HepG2 (cell line): Measurements from ENCODE around the gene CAPS2.

Source experiments
- KDM1A ChIP-seq: IDR thresholded peaks from 2 replicates; pipeline ENCODE4 v1.6.1; 2016; ENCODE audit warnings: missing compliant biosample characterization
- LCORL ChIP-seq, 2 experiments: fragments of 450-650 bp in 1 of 2; sonication (generic) in 1 of 2; formaldehyde crosslinking in 1 of 2; IDR thresholded peaks; 2 replicates each; pipeline versions ENCODE4 v1.5.0 to v1.6.1; 2017 to 2020; ENCODE audit warnings: antibody characterized with exemption in 1 of 2, missing genetic modification reagents in 1 of 2
- POLR2AphosphoS5 ChIP-seq: IDR thresholded peaks from 2 replicates; pipeline ENCODE4 v1.6.1; 2012; ENCODE audit warnings: low read depth, low read length
- PTBP1 ChIP-seq: fragments of 200-400 bp; formaldehyde crosslinking; IDR thresholded peaks from 2 replicates; pipeline ENCODE4 v1.6.1; 2018; ENCODE audit warnings: low read length, low read depth; ENCODE audit not compliant: poor library complexity, severe bottlenecking
- SRSF9 ChIP-seq: fragments of 200-400 bp; formaldehyde crosslinking; IDR thresholded peaks from 2 replicates; pipeline ENCODE4 v1.6.1; 2018; ENCODE audit warnings: borderline replicate concordance, mild to moderate bottlenecking, low read depth, low read length; ENCODE audit not compliant: insufficient read depth, poor library complexity, severe bottlenecking
- U2AF2 ChIP-seq: fragments of 200-400 bp; formaldehyde crosslinking; IDR thresholded peaks from 2 replicates; pipeline ENCODE4 v1.6.1; 2017; ENCODE audit warnings: low read depth, mild to moderate bottlenecking, low read length
- XRCC5 ChIP-seq: fragments of 200-400 bp; formaldehyde crosslinking; optimal IDR thresholded peaks from 2 replicates; pipeline ENCODE3; 2017; ENCODE audit warnings: mild to moderate bottlenecking, low read length
- ZNF891 ChIP-seq: sonication (generic); formaldehyde crosslinking; IDR thresholded peaks from 2 replicates; pipeline ENCODE4 v1.5.0; 2020; ENCODE audit warnings: mild to moderate bottlenecking, missing genetic modification reagents
- TF ChIP-seq, protein P1 (sequence below): sonication (generic); formaldehyde crosslinking; IDR thresholded peaks from 2 replicates; pipeline ENCODE4 v1.5.0; 2020; ENCODE audit warnings: mild to moderate bottlenecking, missing genetic modification reagents, moderate library complexity
- TF ChIP-seq, protein P2 (sequence below): sonication (generic); formaldehyde crosslinking; IDR thresholded peaks from 2 replicates; pipeline ENCODE4 v1.4.0; 2020; ENCODE audit warnings: missing genetic modification reagents, mild to moderate bottlenecking, borderline replicate concordance
- TF ChIP-seq, protein P3 (sequence below): IDR thresholded peaks from 2 replicates; pipeline ENCODE4 v1.6.1; 2012; ENCODE audit warnings: inconsistent platforms

DNA sequence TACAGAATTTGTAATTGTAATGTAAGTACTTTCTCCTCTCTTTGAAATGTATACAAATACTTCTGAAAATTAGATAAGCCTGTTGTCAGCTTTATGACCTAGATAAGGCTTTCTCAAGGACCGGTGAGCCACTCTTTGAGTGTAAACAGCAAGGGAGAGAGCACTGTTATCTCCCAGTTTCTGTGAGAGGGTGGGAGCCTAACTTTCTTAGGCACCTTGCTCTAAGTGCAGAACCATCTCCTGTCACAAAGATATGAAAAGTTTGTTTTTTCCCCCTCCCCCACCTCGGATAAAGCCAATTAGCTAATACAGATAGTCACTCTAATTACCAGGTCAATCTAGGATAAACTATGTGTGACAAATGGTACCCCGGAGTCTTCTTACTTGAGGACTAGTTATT lies 35.8 kb downstream of the CAPS2 start:
- TF ChIP-seq POLR2AphosphoS5 (no peak), KDM1A (CRISPR knock-in tag) (no peak), U2AF2 (no peak), SRSF9 (no peak), LCORL (IDR thresholded peaks at IDR 0.05) (no peak), LCORL (CRISPR knock-in tag; IDR thresholded peaks at IDR 0.05) (no peak), PTBP1 (no peak), ZNF891 (CRISPR knock-in tag) (no peak), XRCC5 (no peak)
- TF ChIP-seq, protein P1, sequence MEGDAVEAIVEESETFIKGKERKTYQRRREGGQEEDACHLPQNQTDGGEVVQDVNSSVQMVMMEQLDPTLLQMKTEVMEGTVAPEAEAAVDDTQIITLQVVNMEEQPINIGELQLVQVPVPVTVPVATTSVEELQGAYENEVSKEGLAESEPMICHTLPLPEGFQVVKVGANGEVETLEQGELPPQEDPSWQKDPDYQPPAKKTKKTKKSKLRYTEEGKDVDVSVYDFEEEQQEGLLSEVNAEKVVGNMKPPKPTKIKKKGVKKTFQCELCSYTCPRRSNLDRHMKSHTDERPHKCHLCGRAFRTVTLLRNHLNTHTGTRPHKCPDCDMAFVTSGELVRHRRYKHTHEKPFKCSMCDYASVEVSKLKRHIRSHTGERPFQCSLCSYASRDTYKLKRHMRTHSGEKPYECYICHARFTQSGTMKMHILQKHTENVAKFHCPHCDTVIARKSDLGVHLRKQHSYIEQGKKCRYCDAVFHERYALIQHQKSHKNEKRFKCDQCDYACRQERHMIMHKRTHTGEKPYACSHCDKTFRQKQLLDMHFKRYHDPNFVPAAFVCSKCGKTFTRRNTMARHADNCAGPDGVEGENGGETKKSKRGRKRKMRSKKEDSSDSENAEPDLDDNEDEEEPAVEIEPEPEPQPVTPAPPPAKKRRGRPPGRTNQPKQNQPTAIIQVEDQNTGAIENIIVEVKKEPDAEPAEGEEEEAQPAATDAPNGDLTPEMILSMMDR, result no peak
- TF ChIP-seq, protein P2, sequence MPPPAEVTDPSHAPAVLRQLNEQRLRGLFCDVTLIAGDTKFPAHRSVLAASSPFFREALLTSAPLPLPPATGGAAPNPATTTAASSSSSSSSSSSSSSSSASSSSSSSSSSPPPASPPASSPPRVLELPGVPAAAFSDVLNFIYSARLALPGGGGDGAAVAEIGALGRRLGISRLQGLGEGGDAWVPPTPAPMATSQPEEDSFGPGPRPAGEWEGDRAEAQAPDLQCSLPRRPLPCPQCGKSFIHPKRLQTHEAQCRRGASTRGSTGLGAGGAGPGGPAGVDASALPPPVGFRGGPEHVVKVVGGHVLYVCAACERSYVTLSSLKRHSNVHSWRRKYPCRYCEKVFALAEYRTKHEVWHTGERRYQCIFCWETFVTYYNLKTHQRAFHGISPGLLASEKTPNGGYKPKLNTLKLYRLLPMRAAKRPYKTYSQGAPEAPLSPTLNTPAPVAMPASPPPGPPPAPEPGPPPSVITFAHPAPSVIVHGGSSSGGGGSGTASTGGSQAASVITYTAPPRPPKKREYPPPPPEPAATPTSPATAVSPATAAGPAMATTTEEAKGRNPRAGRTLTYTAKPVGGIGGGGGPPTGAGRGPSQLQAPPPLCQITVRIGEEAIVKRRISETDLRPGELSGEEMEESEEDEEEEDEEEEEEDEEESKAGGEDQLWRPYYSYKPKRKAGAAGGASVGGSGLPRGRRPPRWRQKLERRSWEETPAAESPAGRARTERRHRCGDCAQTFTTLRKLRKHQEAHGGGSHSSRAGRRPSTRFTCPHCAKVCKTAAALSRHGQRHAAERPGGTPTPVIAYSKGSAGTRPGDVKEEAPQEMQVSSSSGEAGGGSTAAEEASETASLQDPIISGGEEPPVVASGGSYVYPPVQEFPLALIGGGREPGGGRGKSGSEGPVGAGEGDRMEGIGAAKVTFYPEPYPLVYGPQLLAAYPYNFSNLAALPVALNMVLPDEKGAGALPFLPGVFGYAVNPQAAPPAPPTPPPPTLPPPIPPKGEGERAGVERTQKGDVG (CRISPR knock-in tag), result no peak
- TF ChIP-seq, protein P3, sequence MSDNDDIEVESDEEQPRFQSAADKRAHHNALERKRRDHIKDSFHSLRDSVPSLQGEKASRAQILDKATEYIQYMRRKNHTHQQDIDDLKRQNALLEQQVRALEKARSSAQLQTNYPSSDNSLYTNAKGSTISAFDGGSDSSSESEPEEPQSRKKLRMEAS, result no peak
